GM18867 (cell line): ENCODE data around the gene ALPI.

Source experiments
- ATAC-seq: cut with Tn5 transposase; IDR thresholded peaks from one replicate; pipeline ENCODE4 v1.9.1; 2021; ENCODE audit warnings: mild to moderate bottlenecking, moderate library complexity; ENCODE audit not compliant: unreplicated experiment

Gene ALPI

GRCh38 chr2:232495292-232495691 is 39.3 kb downstream of the ALPI start:
- ATAC-seq, result no peak

- ATAC-seq, result no peak
These were observed 40.7 kb downstream of the ALPI start for GRCh38 chr2:232496501-232497270.

GRCh38 chr2:232497348-232497747 is 41.4 kb downstream of the ALPI start:
- ATAC-seq, result no peak

- ATAC-seq, result no peak
These were observed 42.5 kb downstream of the ALPI start for GRCh38 chr2:232498452-232498851.

- no peak for ATAC-seq
These were observed 45.4 kb downstream of the ALPI start for GRCh38 chr2:232501331-232501771.

- ATAC-seq, result no peak
These were observed 45.9 kb downstream of the ALPI start for GRCh38 chr2:232501794-232502390.

GRCh38 chr2:232502511-232502910 is 46.6 kb downstream of the ALPI start:
- no peak for ATAC-seq

GRCh38 chr2:232502911-232503808 is 47.2 kb downstream of the ALPI start:
- no peak for ATAC-seq

GRCh38 chr2:232503809-232504323 is 47.9 kb downstream of the ALPI start:
- no peak for ATAC-seq

- ATAC-seq, result no peak
These were observed 48.5 kb downstream of the ALPI start for GRCh38 chr2:232504438-232504837.

- ATAC-seq, result no peak
These were observed 49.9 kb downstream of the ALPI start for GRCh38 chr2:232505856-232506255.

- no peak for ATAC-seq
These were observed 50.8 kb downstream of the ALPI start for GRCh38 chr2:232506709-232507108.

GRCh38 chr2:232508251-232508650 is 52.3 kb downstream of the ALPI start:
- no peak for ATAC-seq
